Lower leg skin (tissue), 4 donors: ENCODE measurements around the gene THADA. TPM values are rescaled to one million over a fixed set of nuclear protein-coding genes. Genes with fewer than 3 reads are reported as not detected.

Experiments used
- DNase-seq, 2 donors: peaks; one replicate each; pipeline ENCODE4 v3.0.0-alpha.2; 2019; ENCODE audit warnings: low spot score in 2 of 2
- H3K4me3 ChIP-seq: fragments of 200-600 bp; sonication (generic); 2 replicates; pipeline ENCODE4 v1.5.1; 2017; ENCODE audit warnings: mild to moderate bottlenecking, low read depth; ENCODE audit not compliant: poor library complexity, severe bottlenecking
- POLR2A ChIP-seq, 2 donors: fragments of 450-650 bp; IDR thresholded peaks; one replicate each; pipeline ENCODE4 v1.6.1; 2016 to 2017; ENCODE audit warnings: antibody characterized with exemption in 2 of 2, mild to moderate bottlenecking in 1 of 2, moderate library complexity in 1 of 2
- WGBS, 2 donors: methylation state at CpG; one replicate each; pipeline ENCODE4 v1.1.5; 2018; 5-methylcytosine and 5-hydroxymethylcytosine counted together
- intact Hi-C: fragments of 100-400 bp; cut with DNase I; formaldehyde crosslinking; loops from one replicate; pipeline ENCODE4 v1.15.0; 2023; ENCODE audit warnings: low total_unique reads
- total RNA-seq, 4 donors: library from RNA; depleted of rRNA; stranded (reverse); fragments of >200 nt; gene quantifications; one replicate each; pipeline ENCODE4 v1.1.0, GENCODE V29; 2016
- TF ChIP-seq, protein P1 (sequence below), 3 donors: fragments of 450-650 bp; IDR thresholded peaks; one replicate each; pipeline ENCODE4 v1.5.1; 2016; ENCODE audit warnings: antibody characterized with exemption in 3 of 3, mild to moderate bottlenecking in 3 of 3, moderate library complexity in 2 of 3

The THADA gene
- total RNA-seq, 4 donors from 2014 or later, result 19.5 to 26.4 (median 22.2) TPM

GRCh38 chr2:43612944-43613343 is 17.1 kb upstream of the THADA start:
- no peak overlapping the region for H3K4me3 ChIP-seq
- TF ChIP-seq, protein P1, sequence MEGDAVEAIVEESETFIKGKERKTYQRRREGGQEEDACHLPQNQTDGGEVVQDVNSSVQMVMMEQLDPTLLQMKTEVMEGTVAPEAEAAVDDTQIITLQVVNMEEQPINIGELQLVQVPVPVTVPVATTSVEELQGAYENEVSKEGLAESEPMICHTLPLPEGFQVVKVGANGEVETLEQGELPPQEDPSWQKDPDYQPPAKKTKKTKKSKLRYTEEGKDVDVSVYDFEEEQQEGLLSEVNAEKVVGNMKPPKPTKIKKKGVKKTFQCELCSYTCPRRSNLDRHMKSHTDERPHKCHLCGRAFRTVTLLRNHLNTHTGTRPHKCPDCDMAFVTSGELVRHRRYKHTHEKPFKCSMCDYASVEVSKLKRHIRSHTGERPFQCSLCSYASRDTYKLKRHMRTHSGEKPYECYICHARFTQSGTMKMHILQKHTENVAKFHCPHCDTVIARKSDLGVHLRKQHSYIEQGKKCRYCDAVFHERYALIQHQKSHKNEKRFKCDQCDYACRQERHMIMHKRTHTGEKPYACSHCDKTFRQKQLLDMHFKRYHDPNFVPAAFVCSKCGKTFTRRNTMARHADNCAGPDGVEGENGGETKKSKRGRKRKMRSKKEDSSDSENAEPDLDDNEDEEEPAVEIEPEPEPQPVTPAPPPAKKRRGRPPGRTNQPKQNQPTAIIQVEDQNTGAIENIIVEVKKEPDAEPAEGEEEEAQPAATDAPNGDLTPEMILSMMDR (IDR thresholded peaks at IDR 0.05), result no peak
- no peak for TF ChIP-seq POLR2A (IDR thresholded peaks at IDR 0.05)
- 76 to 83% methylated on average over 7 of the region's 7 CpGs for WGBS, 2 donors
- DNase-seq, result no peak
- intact Hi-C loops, result no loop called here

GRCh38 chr2:43611987-43612894 is 16.4 kb upstream of the THADA start:
- TF ChIP-seq, protein P1 (IDR thresholded peaks at IDR 0.05), result peak in 1 of 3 donors; percentile 54
- TF ChIP-seq POLR2A (IDR thresholded peaks at IDR 0.05), result no peak
- intact Hi-C loops, result no loop called here
- H3K4me3 ChIP-seq, result no peak overlapping the region
- DNase-seq, result peak; percentile 77 to 91
- 66 to 67% methylated on average over 13 to 14 of the region's 14 CpGs for WGBS, 2 donors

- no peak for TF ChIP-seq POLR2A (IDR thresholded peaks at IDR 0.05)
- TF ChIP-seq, protein P1 (IDR thresholded peaks at IDR 0.05), result no peak
- DNase-seq, result no peak
- no peak overlapping the region for H3K4me3 ChIP-seq
- WGBS, 2 donors, result 95 to 100% methylated on average over 4 of the region's 4 CpGs
- intact Hi-C loops, result no loop called here
These were observed 14.5 kb upstream of the THADA start for GRCh38 chr2:43610361-43610760.

GRCh38 chr2:43609290-43609918 is 13.6 kb upstream of the THADA start:
- WGBS, 2 donors, result 33 to 44% methylated on average over 6 of the region's 6 CpGs
- no peak overlapping the region for H3K4me3 ChIP-seq
- TF ChIP-seq, protein P1 (IDR thresholded peaks at IDR 0.05), result peak in 1 of 3 donors; percentile 68
- TF ChIP-seq POLR2A (IDR thresholded peaks at IDR 0.05), result no peak
- intact Hi-C loops, result no loop called here
- no peak for DNase-seq

- 89 to 90% methylated on average over 5 of the region's 5 CpGs for WGBS, 2 donors
- no peak overlapping the region for H3K4me3 ChIP-seq
- TF ChIP-seq, protein P1 (IDR thresholded peaks at IDR 0.05), result no peak
- TF ChIP-seq POLR2A (IDR thresholded peaks at IDR 0.05), result no peak
- no peak for DNase-seq
- intact Hi-C loops, result no loop called here
These were observed 10.0 kb upstream of the THADA start for GRCh38 chr2:43605851-43606250.
